Activated effector memory CD4-positive, alpha-beta T cell treated with Interleukin-2 at 50 U/mL for 16 hours (primary cell): ENCODE data around the gene ENG.
"Not testable (repeated sequence)": the region's sequence is repeated elsewhere in the genome, so short reads cannot be mapped to it uniquely, and the experiment has no call there.

ENCODE experiments used
- DNase-seq: peaks from one replicate; pipeline ENCODE4 v3.0.0-alpha.2; 2020

Gene ENG

GRCh38 chr9:127863191-127863621, 8.7 kb upstream of the ENG start:
- no peak for DNase-seq

GRCh38 chr9:127862075-127863011, 7.9 kb upstream of the ENG start:
- peak; percentile 58 for DNase-seq

- DNase-seq = no peak
These were observed 6.3 kb upstream of the ENG start for GRCh38 chr9:127860779-127861178.

- no peak for DNase-seq
These were observed 5.8 kb upstream of the ENG start for GRCh38 chr9:127860260-127860659.

- no peak for DNase-seq
These were observed 3.6 kb upstream of the ENG start for GRCh38 chr9:127858041-127858512.

- no peak for DNase-seq
These were observed 2.8 kb upstream of the ENG start for GRCh38 chr9:127857278-127857677.

GRCh38 chr9:127856729-127857116, 2.3 kb upstream of the ENG start:
- no peak for DNase-seq

- DNase-seq = no peak
These were observed 1.8 kb upstream of the ENG start for GRCh38 chr9:127856094-127856728.

GRCh38 chr9:127855522-127855921, 1.1 kb upstream of the ENG start:
- DNase-seq = no peak

- no peak for DNase-seq
These were observed 502 bp upstream of the ENG start for GRCh38 chr9:127854960-127855359.

- no peak for DNase-seq
These were observed 910 bp downstream of the ENG start for GRCh38 chr9:127853312-127854183.

GRCh38 chr9:127852829-127853228, 1.6 kb downstream of the ENG start:
- DNase-seq = no peak

GRCh38 chr9:127850286-127850830, 4.1 kb downstream of the ENG start:
- no peak for DNase-seq

GRCh38 chr9:127848756-127849504, 5.5 kb downstream of the ENG start:
- no peak for DNase-seq

- DNase-seq = no peak
These were observed 6.4 kb downstream of the ENG start for GRCh38 chr9:127847833-127848755.

GRCh38 chr9:127847178-127847510, 7.3 kb downstream of the ENG start:
- DNase-seq = no peak

- no peak for DNase-seq
These were observed 7.8 kb downstream of the ENG start for GRCh38 chr9:127846443-127847177.

GRCh38 chr9:127845619-127846018, 8.8 kb downstream of the ENG start:
- not testable (repeated sequence) for DNase-seq

GRCh38 chr9:127844821-127845359, 9.6 kb downstream of the ENG start:
- DNase-seq = no peak
